SW480 (cell line): Measurements from ENCODE around the gene REXO4.
A peak's percentile ranks its signal among the peaks of the same experiment; 100 is the strongest.

Experiments
- DNase-seq: peaks from one replicate; pipeline ENCODE4 v3.0.0-alpha.2; 2016; ENCODE audit warnings: low spot score

REXO4 gene

DNA sequence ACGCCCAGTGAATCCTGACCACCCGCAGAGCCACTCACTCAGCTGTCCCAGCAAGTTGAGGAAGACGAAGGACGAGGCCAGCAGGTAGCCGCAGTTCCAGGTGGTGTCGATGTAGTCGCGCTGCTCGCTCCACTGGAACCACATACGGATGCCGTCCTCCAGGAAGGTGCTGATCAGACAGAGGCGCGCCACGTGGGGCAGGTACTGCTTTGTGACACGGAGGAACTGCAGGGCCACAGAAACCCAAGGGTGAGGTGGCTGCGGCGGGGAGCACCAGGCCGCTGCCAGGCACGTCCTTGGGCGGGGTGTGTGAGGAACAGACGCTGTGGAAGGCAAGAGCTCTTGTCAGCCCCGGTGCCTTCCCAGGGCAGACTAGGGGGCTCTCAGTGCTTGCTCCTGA, 50.6 kb downstream of the REXO4 start:
- DNase-seq, result no peak

DNA sequence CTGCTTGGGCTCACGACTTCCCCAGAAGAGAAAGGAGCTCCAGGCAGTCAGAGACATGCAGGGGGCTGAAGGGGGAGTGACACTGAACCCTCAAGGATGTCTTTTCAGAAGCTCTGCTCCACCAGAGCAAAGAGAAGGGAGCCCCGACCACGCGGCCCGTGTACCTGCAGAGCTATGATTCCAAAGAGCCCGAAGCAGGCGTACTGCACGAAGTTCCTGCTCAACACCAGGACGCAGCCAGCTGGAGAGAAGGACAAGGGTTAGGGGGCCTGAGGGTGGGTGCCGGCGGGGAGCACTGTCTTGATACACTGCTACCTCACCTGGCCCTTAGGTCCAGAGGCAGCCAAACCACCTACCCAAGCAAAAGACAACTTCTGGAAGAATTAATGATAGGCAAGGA, 51.4 kb downstream of the REXO4 start:
- DNase-seq, result no peak

DNA sequence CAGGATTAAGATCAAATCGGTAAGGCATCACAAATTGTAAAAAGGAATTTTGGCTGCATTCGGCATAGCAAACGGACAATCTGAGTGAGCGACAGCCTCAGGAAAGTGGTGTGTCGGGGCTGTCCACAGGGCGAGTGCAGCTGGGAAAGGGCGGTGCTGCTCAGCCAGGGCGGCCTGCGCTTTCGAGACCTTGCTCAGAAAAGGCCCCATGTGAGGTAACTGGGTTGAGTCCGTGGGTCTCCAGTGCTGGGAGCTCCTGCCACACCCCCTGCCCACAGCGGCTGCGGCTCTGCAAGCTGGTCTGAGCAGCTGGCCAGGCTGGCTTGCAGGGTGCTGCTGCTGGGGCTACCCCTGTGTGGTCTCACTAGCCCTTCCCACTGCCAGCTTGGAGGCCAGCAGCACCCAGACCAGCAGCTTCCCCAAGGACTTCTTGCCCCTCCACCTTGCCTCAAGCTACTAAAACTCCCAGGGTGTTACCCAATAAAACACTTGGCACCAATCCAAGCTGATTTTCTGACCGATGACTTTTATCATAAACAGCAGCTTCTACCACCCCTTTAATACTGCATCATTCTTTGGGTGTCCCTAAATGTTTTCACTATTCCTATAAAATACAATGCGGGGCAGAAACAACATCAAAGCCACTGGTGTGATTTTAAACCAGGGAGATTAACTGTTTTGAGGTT, 55.3 kb downstream of the REXO4 start:
- DNase-seq, result no peak

DNA sequence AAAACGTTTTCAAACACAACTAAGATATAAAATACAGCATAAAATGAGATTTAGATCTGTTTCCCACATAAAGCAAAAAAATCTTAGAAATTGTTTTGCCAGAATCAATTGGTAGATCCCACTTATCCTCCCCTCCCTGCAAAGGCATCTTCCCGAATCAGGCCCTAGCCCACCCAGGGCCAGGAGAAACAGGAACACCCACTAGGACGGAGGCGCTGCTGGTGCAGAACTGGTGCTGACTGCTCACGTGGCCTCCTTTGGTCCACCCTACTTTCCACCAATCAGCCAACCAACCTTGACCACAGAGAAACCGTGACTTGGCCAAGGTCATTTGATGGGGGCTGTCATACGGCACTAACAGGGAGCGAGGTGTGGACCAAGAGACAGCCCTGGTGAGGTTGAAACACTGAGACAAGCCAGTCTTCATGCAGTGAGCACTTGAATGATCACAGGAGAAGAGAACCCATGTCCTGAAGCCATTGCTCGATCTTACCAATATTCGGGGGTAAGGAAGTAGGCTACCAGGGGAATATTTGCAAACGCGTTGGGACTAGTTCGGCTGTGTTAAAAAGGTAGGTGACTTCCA, 56.2 kb downstream of the REXO4 start:
- no peak for DNase-seq

DNA sequence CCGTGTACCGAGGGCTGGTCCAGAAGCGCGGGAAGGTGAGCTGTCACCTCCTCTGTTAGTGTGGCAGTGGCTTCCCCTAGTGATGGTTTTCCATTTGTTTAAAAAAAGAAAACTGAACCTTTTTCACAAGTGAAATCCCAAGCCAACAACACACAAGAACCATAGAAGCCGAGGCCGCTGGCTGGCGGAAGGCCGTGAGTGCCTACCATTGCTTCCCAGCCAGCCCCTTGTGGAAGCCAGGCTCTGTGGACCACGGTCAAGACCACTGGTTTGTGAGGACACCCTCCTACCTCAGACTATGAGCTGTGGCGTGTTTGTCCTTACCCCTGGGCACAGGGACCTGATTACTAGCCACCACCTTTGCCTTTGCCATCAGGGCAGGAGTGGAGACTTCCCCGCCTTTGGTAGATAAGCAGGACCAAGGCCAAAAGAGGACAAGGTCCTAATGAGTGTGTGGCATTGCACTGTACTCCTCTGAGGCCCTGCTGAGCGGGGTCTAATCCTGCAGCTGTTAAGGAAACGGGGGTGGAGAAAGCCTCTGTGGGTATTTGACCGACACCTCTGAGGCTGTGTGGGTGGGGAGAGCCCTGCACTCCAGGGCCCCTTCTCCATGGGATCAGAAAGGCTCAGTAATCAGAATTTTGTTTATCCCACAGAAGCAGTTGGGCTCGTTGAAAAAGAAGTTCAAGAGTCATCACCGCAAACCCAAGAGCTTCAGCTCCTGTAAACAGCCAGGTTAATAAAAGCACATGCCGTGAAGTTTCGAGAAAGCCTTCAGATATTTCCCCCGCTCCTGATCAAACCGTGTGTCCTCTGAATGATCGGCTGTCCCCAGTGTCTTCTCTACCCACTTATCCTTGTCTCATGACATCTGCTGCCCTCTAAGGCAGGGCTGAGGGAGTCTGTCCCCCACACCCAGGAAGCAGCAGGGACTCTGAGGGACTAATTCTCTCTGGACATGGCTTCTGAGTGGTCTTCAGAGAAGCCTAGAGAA, 57.1 kb downstream of the REXO4 start:
- no peak for DNase-seq

DNA sequence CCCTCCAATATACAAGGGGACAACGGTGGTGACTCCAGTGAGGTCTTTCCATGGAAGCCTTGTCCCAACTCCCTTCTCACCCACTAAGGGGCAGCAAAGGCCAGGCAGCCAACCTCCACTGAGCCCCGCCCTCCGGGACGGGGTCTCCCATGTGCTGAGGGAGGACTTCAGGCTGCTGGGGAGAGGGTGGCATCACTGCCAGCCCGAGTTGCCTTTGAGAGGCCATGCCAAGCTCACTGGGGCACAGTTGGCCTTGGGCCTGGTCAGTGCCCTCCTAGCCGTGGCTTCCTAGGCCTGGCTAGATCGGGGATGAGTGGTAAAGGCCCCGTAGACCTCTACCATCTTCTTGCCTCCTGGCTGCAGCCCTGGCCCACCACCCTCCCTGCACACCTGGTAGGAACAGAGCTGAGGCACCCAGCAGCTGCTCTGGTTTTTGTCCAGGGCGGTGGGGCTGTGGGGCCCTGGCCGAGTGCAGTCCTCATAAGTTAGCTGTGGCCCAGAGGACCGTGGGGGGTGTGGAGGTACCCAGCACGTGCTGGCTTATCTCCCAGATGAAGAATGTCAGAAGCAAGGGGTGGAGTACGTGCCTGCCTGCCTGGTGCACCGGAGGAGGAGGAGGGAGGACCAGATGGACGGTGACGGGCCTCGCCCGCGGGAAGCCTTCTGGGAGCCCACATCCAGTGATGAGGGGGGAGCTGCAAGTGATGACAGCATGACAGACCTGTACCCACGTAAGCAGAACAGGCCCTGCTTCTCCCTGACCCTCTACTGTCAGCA, 58.2 kb downstream of the REXO4 start:
- no peak for DNase-seq

DNA sequence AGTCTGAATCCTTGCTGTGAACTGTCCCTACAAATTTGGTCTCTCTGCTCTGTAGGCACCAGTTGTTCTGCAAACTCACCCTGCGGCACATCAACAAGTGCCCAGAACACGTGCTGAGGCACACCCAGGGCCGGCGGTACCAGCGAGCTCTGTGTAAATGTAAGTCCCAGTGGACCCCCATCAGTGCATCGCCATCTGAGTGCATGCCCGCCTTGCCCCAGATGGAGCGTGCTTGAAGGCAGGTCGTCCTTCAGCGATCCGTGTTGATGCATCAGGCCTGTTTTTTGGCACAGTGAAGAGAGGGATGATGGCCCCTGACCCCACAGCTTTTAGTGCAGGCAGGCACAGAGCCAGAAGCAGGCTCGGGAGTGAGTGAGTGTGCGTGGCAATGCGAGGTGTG, 60.2 kb downstream of the REXO4 start:
- no peak for DNase-seq

DNA sequence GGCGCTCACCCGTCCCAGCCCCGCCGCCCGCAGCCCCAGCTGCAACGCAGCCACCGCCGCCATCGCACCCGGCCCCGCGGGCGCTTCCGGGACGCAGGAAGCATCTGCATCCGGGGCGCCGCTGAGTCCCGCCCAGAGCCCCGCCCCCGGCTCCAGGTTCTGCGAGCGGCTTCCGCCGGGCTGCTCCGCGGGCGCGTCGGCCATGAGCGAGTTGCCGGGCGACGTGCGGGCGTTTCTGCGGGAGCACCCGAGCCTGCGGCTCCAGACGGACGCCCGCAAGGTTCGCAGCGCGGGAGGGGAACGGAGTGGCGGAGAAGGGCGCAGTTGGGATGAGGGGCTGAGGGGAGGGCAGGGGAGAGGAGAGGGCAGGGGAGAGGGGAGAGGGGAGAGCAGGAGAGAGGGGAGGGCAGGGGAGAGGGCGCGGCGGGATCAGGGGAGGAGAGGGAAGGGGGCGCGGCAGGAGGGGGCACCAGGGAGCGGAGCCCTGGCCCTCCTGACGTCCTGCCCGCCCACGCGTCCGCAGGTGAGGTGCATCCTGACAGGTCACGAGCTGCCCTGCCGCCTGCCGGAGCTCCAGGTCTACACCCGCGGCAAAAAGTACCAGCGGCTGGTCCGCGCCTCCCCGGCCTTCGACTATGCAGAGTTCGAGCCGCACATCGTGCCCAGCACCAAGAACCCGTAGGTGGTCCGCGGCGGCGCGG, 61.3 kb downstream of the REXO4 start, which contains the start of the genes SURF1 and SURF2:
TSS of gene SURF1 (minus strand) at position 97 of the 701 bp plus-strand sequence. CDS start at position 63, 34 bp downstream.
TSS of gene SURF2 (plus strand) at position 160 of the 701 bp plus-strand sequence. CDS start at position 203, 43 bp downstream.
- peak; percentile 80 for DNase-seq
